ENCODE data around the gene CRIP1. TPM values are rescaled to one million over a fixed set of nuclear protein-coding genes. Genes with fewer than 3 reads are reported as not detected.

Gene CRIP1
- total RNA-seq, 1 donor from 2014 or later: 5.2 TPM

GRCh38 chr14:105492031-105492970 lies 5.6 kb downstream of the CRIP1 start:
- Histone ChIP-seq H3K4me3 (ENCODE audit: low read length in 3 of 3) (peak overlapping the region in 1 of 3 donors; percentile 73), H3K9me3 (ENCODE audit: control insufficient read depth in 3 of 3, low read length in 3 of 3) (no peaks in the 10 kb centered on the region), H3K4me1 (ENCODE audit: control insufficient read depth in 3 of 3, insufficient read depth in 3 of 3, low read length in 3 of 3) (peaks cover 37 to 53% (median 45%) of the 10 kb centered on the region in 3 donors), H3K27ac (ENCODE audit: low read depth, low read length) (no peak overlapping the region), H3K36me3 (ENCODE audit: control insufficient read depth in 3 of 3, insufficient read depth in 3 of 3, low read length in 3 of 3) (no peaks in the 10 kb centered on the region), H3K9ac (ENCODE audit: low read depth in 1 of 3, low read length in 3 of 3) (peak overlapping the region in 1 of 3 donors; percentile 45), H3K27me3 (ENCODE audit: control insufficient read depth in 3 of 3, insufficient read depth in 3 of 3, low read length in 3 of 3) (peaks cover 0 to 2% (median 0%) of the 10 kb centered on the region in 3 donors)

- H3K27me3 ChIP-seq (ENCODE audit: control insufficient read depth in 3 of 3, insufficient read depth in 3 of 3, low read length in 3 of 3): no peaks in the 10 kb centered on the region
- H3K9me3 ChIP-seq (ENCODE audit: control insufficient read depth in 3 of 3, low read length in 3 of 3): no peaks in the 10 kb centered on the region
- peaks cover 37 to 47% (median 45%) of the 10 kb centered on the region in 3 donors for H3K4me1 ChIP-seq (ENCODE audit: control insufficient read depth in 3 of 3, insufficient read depth in 3 of 3, low read length in 3 of 3)
- H3K4me3 ChIP-seq (ENCODE audit: low read length in 3 of 3): no peak overlapping the region
- no peak overlapping the region for H3K27ac ChIP-seq (ENCODE audit: low read depth, low read length)
- peaks cover 0 to 4% (median 0%) of the 10 kb centered on the region in 3 donors for H3K36me3 ChIP-seq (ENCODE audit: control insufficient read depth in 3 of 3, insufficient read depth in 3 of 3, low read length in 3 of 3)
- no peak overlapping the region for H3K9ac ChIP-seq (ENCODE audit: low read depth in 1 of 3, low read length in 3 of 3)
Observed at GRCh38 chr14:105492971-105493871, 6.5 kb downstream of the CRIP1 start.

DNA sequence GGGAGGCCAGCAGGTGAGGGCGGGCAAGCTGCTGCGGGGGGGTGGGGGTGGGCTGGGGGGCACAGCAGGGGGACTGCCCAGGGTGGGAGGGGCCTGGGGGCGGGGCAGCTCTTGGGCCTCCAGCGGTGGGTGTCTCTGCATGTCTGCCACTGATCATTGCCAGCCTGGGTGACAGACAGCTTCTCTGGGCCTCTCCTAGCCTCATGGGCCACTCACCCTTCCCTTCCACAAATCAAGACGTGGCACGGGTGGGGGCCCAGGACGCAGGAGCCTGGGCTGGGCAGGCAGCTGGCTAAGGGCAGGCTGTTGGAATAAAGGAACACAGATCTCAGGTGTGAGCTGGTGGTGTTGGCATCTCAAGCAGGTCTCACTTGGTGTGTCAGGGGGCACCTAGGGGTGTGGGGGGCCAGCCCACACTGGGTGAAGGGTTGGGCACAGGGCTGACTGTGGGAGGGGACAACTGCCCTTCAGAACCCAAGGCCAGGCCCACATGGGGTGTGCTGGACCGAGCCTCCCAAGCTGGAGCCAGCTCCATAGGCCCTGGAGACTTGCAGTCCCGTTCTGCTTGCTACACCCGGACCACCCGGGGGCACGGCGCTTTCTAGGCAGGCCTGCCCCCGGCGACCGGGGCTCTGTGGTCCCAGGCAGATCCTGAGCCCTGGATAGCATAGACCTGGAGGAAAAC lies 7.4 kb downstream of the CRIP1 start:
- no peak overlapping the region for H3K4me3 ChIP-seq (ENCODE audit: low read length in 3 of 3)

GRCh38 chr14:105494606-105494929 lies 7.9 kb downstream of the CRIP1 start:
- Histone ChIP-seq H3K27ac (ENCODE audit: low read depth, low read length) (no peak overlapping the region), H3K9me3 (ENCODE audit: control insufficient read depth in 3 of 3, low read length in 3 of 3) (no peaks in the 10 kb centered on the region), H3K4me3 (ENCODE audit: low read length in 3 of 3) (no peak overlapping the region), H3K27me3 (ENCODE audit: control insufficient read depth in 3 of 3, insufficient read depth in 3 of 3, low read length in 3 of 3) (no peaks in the 10 kb centered on the region), H3K36me3 (ENCODE audit: control insufficient read depth in 3 of 3, insufficient read depth in 3 of 3, low read length in 3 of 3) (peaks cover 0 to 4% (median 0%) of the 10 kb centered on the region in 3 donors), H3K4me1 (ENCODE audit: control insufficient read depth in 3 of 3, insufficient read depth in 3 of 3, low read length in 3 of 3) (peaks cover 26 to 35% (median 35%) of the 10 kb centered on the region in 3 donors), H3K9ac (ENCODE audit: low read depth in 1 of 3, low read length in 3 of 3) (peak overlapping the region in 1 of 3 donors; percentile 8)

More for the DNA sequence above, 7.4 kb downstream of the CRIP1 start:
- Histone ChIP-seq H3K36me3 (ENCODE audit: control insufficient read depth in 3 of 3, insufficient read depth in 3 of 3, low read length in 3 of 3) (peaks cover 0 to 4% (median 0%) of the 10 kb centered on the region in 3 donors), H3K4me1 (ENCODE audit: control insufficient read depth in 3 of 3, insufficient read depth in 3 of 3, low read length in 3 of 3) (peaks cover 31 to 40% (median 40%) of the 10 kb centered on the region in 3 donors), H3K27ac (ENCODE audit: low read depth, low read length) (no peak overlapping the region), H3K27me3 (ENCODE audit: control insufficient read depth in 3 of 3, insufficient read depth in 3 of 3, low read length in 3 of 3) (no peaks in the 10 kb centered on the region), H3K9ac (ENCODE audit: low read depth in 1 of 3, low read length in 3 of 3) (peak overlapping the region in 1 of 3 donors; percentile 8), H3K9me3 (ENCODE audit: control insufficient read depth in 3 of 3, low read length in 3 of 3) (no peaks in the 10 kb centered on the region)

GRCh38 chr14:105495101-105495989 lies 8.7 kb downstream of the CRIP1 start:
- Histone ChIP-seq H3K4me1 (ENCODE audit: control insufficient read depth in 3 of 3, insufficient read depth in 3 of 3, low read length in 3 of 3) (peaks cover 23 to 32% (median 31%) of the 10 kb centered on the region in 3 donors), H3K27me3 (ENCODE audit: control insufficient read depth in 3 of 3, insufficient read depth in 3 of 3, low read length in 3 of 3) (no peaks in the 10 kb centered on the region), H3K27ac (ENCODE audit: low read depth, low read length) (peak overlapping the region; percentile 62), H3K4me3 (ENCODE audit: low read length in 3 of 3) (peak overlapping the region in 2 of 3 donors; percentile 40 to 41), H3K9me3 (ENCODE audit: control insufficient read depth in 3 of 3, low read length in 3 of 3) (no peaks in the 10 kb centered on the region), H3K36me3 (ENCODE audit: control insufficient read depth in 3 of 3, insufficient read depth in 3 of 3, low read length in 3 of 3) (peaks cover 0 to 4% (median 0%) of the 10 kb centered on the region in 3 donors), H3K9ac (ENCODE audit: low read depth in 1 of 3, low read length in 3 of 3) (peak overlapping the region in 1 of 3 donors; percentile 78)

DNA sequence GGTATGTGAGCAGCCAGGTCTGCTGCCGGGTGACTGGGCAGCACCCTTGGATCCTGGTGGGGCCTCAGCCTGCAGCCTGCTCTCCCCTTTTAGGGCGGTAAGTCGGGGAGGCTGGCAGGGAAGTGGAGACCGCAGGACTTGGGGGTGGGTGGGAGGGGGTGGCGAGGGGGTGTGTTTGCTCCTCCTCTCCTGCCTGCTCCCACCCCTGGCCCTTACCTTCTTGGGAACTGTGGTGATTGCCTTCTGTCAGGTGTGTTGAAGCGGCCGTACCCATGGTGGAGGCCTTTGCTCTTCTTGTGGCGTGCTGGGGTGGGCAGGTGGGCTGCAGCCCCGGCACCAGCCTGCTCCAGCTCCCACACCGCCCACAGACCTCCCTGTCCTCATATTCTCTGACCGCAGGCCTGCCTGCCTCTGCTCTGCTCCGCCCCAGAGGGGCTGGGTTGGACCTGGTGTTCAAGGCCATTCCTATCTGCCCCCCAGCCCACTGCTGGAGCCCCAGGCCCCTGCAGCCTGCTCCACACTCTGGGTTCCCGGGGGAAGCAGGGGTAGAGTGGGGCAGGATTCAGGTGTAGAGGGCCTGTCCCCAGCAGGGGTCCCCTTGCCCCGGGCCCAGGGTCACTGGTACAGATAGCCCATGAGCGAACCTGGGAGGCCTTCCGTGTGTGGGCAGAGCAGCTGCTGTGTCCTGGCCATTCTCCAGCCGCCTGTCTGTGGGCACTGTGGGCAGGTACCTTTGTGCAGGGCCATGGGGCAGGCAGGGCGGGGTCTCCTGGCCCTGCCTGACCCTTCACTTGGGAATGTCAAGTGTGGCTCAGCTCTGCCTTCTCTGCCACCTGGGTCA lies 9.5 kb downstream of the CRIP1 start:
- Histone ChIP-seq H3K27me3 (ENCODE audit: control insufficient read depth in 3 of 3, insufficient read depth in 3 of 3, low read length in 3 of 3) (no peaks in the 10 kb centered on the region), H3K27ac (ENCODE audit: low read depth, low read length) (peak overlapping the region; percentile 62), H3K4me1 (ENCODE audit: control insufficient read depth in 3 of 3, insufficient read depth in 3 of 3, low read length in 3 of 3) (peaks cover 23 to 32% (median 31%) of the 10 kb centered on the region in 3 donors)

DNA sequence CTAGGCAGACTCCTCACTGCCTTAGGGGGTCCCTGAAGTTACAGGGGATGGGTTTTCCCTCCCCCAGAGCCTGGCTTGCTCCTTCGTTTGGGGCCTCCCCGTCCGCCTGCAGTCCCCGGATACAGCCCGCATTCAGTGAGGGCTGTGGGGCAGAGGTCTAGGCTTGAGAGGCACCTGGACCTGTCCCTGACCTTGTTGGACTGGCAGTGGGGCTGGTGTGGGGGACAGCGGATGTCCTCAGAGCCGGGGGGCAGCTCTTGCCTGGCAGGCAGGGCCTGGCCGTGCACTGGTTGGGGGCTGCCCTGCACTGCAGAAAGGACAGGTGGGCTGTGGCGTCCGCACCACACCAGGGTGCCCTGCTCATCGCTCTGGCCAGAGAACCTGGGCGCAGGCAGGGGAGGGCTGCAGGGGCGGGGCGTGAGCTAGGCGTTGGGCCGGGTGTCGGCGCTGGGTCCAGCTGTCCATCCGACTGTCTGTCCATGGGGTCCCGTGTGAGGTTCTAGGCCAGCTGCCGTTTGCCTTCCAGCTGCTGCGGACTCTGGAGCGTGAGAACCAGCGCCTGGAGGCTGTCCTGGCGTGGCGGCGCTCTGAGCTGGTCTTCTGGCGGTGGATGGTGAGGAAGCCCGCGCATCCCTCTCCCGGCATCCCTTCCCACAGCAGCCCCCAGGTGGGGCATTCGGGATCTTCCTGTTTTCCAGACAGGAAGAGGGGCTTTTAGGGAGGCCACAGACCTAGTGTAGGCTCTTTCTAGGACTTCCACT lies 10.3 kb downstream of the CRIP1 start:
- no peaks in the 10 kb centered on the region for H3K27me3 ChIP-seq (ENCODE audit: control insufficient read depth in 3 of 3, insufficient read depth in 3 of 3, low read length in 3 of 3)

More for the DNA sequence above, 9.5 kb downstream of the CRIP1 start:
- Histone ChIP-seq H3K9ac (ENCODE audit: low read depth in 1 of 3, low read length in 3 of 3) (peak overlapping the region in 2 of 3 donors; percentile 23 to 78), H3K9me3 (ENCODE audit: control insufficient read depth in 3 of 3, low read length in 3 of 3) (no peaks in the 10 kb centered on the region), H3K4me3 (ENCODE audit: low read length in 3 of 3) (peak overlapping the region in 2 of 3 donors; percentile 40 to 52), H3K36me3 (ENCODE audit: control insufficient read depth in 3 of 3, insufficient read depth in 3 of 3, low read length in 3 of 3) (peaks cover 0 to 4% (median 0%) of the 10 kb centered on the region in 3 donors)

More for the DNA sequence above, 10.3 kb downstream of the CRIP1 start:
- Histone ChIP-seq H3K4me1 (ENCODE audit: control insufficient read depth in 3 of 3, insufficient read depth in 3 of 3, low read length in 3 of 3) (peaks cover 19 to 28% (median 27%) of the 10 kb centered on the region in 3 donors), H3K9ac (ENCODE audit: low read depth in 1 of 3, low read length in 3 of 3) (peak overlapping the region in 2 of 3 donors; percentile 23 to 72), H3K36me3 (ENCODE audit: control insufficient read depth in 3 of 3, insufficient read depth in 3 of 3, low read length in 3 of 3) (peaks cover 0 to 4% (median 0%) of the 10 kb centered on the region in 3 donors), H3K27ac (ENCODE audit: low read depth, low read length) (no peak overlapping the region), H3K4me3 (ENCODE audit: low read length in 3 of 3) (no peak overlapping the region), H3K9me3 (ENCODE audit: control insufficient read depth in 3 of 3, low read length in 3 of 3) (no peaks in the 10 kb centered on the region)

Measured in skeletal muscle tissue (tissue), 4 donors.